ENCODE measurements around the gene KIF17.
"Not testable (repeated sequence)": the region's sequence is repeated elsewhere in the genome, so short reads cannot be mapped to it uniquely, and the experiment has no call there.

KIF17 gene

DNA sequence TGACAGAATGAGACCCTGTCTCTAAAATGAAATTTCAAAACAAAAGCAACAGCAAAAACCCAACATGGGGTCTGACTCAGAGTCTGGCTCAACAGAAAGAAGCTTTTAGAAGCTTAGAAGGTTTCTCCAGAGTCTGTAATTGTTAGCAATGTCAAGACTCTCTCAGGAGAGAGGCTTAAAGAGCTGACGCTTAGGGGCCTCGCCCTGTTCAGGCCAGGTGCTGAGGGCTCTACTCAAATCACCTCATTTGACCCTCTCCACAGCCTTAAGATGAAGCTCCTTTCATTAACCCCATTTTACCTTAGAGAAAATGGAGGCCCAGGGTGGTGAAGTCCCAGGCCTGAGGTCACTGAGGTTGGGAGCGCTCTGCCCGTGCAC, 5.3 kb upstream of the KIF17 start:
- DNase-seq (ENCODE audit: low read depth), result no peak
- H3K4me3 ChIP-seq (ENCODE audit: low read length), result no peak overlapping the region
- TF ChIP-seq, protein P1, sequence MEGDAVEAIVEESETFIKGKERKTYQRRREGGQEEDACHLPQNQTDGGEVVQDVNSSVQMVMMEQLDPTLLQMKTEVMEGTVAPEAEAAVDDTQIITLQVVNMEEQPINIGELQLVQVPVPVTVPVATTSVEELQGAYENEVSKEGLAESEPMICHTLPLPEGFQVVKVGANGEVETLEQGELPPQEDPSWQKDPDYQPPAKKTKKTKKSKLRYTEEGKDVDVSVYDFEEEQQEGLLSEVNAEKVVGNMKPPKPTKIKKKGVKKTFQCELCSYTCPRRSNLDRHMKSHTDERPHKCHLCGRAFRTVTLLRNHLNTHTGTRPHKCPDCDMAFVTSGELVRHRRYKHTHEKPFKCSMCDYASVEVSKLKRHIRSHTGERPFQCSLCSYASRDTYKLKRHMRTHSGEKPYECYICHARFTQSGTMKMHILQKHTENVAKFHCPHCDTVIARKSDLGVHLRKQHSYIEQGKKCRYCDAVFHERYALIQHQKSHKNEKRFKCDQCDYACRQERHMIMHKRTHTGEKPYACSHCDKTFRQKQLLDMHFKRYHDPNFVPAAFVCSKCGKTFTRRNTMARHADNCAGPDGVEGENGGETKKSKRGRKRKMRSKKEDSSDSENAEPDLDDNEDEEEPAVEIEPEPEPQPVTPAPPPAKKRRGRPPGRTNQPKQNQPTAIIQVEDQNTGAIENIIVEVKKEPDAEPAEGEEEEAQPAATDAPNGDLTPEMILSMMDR (conservative IDR thresholded peaks at IDR 0.05; ENCODE audit: low read length), result no peak

DNA sequence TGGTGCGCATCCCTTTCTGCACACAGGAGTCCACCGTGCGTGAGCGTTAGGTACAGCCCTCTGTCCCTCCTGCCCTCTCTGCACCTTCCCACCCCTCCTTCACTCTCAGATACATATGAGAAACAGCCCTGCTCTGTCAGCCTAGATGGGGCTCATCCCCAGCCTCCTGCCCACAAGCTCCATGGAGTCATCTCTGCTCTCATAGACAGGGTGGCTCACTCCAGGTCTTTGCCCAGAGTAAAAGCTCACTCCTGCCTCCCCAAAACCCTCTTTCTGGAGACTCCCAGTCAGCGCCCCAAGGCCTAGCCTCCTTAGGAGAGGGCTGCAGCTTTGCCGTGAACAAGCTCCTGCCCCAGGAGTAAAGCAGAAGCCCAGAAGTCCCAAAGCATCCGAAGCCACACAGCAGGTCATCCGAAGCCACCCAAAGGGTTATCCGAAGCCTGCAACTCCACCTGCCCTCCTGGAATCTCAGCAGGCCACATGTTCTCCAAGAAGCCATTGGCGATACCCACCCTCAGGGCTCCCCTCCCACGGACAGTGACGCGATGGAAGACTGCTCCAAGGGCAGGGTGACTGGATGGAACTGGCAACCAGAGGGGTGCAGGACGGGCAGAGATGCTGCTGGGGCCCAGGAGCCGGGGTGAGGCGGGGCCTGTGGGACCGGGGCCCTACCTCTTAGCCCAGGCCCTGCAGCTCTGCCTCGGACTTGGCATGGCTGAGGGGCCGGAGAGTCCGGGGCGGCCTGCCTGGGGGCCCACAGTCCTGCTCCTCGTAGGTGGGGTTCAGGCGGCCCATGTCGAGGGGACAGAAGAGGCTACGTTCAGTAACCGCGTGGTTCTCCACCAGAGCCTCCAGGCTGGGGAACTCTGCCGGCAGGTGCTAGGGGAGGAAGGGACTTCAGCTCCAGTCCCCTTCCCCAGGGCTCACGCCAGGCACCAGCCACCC, 3.6 kb upstream of the KIF17 start:
- no peak for DNase-seq (ENCODE audit: low read depth)
- TF ChIP-seq, protein P1 (conservative IDR thresholded peaks at IDR 0.05; ENCODE audit: low read length), result no peak
- no peak overlapping the region for H3K4me3 ChIP-seq (ENCODE audit: low read length)

DNA sequence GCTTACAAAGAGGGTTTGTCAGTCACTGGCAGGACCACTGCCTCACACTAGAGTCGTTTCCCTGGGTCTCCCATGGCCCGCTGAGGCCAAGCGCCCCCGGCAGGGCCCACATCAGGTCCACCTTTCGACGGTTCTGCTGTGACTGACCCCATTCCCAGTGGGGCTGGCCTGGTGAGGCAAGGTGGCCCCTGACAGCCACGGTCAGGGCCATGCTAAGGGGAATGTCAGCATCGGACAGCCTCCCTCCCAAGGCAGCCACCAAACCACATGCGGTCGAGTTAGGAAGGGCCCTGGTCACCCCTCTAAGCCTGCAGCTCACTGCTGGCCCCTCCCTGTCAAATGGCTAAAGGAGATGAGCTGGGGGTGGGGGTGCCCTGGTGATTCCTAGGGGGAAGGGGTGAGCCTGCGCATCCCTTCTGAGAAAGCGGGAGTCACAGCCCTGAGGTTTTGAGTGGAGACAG, 2.9 kb upstream of the KIF17 start:
- H3K4me3 ChIP-seq (ENCODE audit: low read length), result no peak overlapping the region
- TF ChIP-seq, protein P1 (conservative IDR thresholded peaks at IDR 0.05; ENCODE audit: low read length), result no peak
- no peak for DNase-seq (ENCODE audit: low read depth)

- H3K4me3 ChIP-seq (ENCODE audit: low read length), result no peak overlapping the region
- DNase-seq (ENCODE audit: low read depth), result no peak
- TF ChIP-seq, protein P1 (conservative IDR thresholded peaks at IDR 0.05; ENCODE audit: low read length), result no peak
Measured at GRCh38 chr1:20719871-20720620, 2.2 kb upstream of the KIF17 start.

- TF ChIP-seq, protein P1 (conservative IDR thresholded peaks at IDR 0.05; ENCODE audit: low read length), result no peak
- DNase-seq (ENCODE audit: low read depth), result no peak
- H3K4me3 ChIP-seq (ENCODE audit: low read length), result no peak overlapping the region
Measured at GRCh38 chr1:20719261-20719660, 1.5 kb upstream of the KIF17 start.

GRCh38 chr1:20718343-20718882, 606 bp upstream of the KIF17 start:
- not testable (repeated sequence) for H3K4me3 ChIP-seq (ENCODE audit: low read length)

GRCh38 chr1:20716232-20716631, 1.6 kb downstream of the KIF17 start:
- TF ChIP-seq, protein P1 (conservative IDR thresholded peaks at IDR 0.05; ENCODE audit: low read length), result no peak

More at GRCh38 chr1:20718343-20718882, 606 bp upstream of the KIF17 start:
- not testable (repeated sequence) for DNase-seq (ENCODE audit: low read depth)

More at GRCh38 chr1:20716232-20716631, 1.6 kb downstream of the KIF17 start:
- H3K4me3 ChIP-seq (ENCODE audit: low read length), result no peak overlapping the region
- no peak for DNase-seq (ENCODE audit: low read depth)
